H1 (cell line): Measurements from ENCODE around the gene HOXB7. TPM values are rescaled to one million over a fixed set of nuclear protein-coding genes. Genes with fewer than 3 reads are reported as not detected.

Experiments
- CTCF ChIA-PET: fragments of 300-600 bp; sonication (Branson Sonifier 250); formaldehyde crosslinking; loops from one replicate; lab custom pipeline; 2021; ENCODE audit not compliant: partially characterized antibody; lab: Charles Lee
- POLR2A ChIA-PET: fragments of 300-600 bp; sonication (Branson Sonifier 250); formaldehyde crosslinking; loops from one replicate; lab custom pipeline; 2021; ENCODE audit warnings: inconsistent platforms; ENCODE audit not compliant: partially characterized antibody; lab: Charles Lee
- DNase-seq, 2 experiments: peaks; one replicate each; pipeline versions ENCODE4 v3.0.0 to v3.0.0-alpha.2; 2010 to 2022; ENCODE audit warnings: low spot score in 2 of 2, low read depth in 1 of 2, mixed read lengths in 1 of 2
- FAIRE-seq: peaks from 2 replicates; lab custom pipeline; 2011; peaks lifted over from hg19 to GRCh38; lab: Jason Lieb, UNC
- H2AFZ ChIP-seq: 2 replicates; pipeline ENCODE4 v1.8.1; 2012; ENCODE audit warnings: low read length, inconsistent platforms
- H2AK5ac ChIP-seq: 2 replicates; pipeline ENCODE4 v1.6.1; 2013; ENCODE audit warnings: low read depth, low read length
- H2BK120ac ChIP-seq: replicated peaks from 2 replicates; pipeline ENCODE3; 2013; ENCODE audit warnings: low read depth, low read length, inconsistent platforms
- H2BK12ac ChIP-seq: 2 replicates; pipeline ENCODE4 v1.6.1; 2013; ENCODE audit warnings: low read depth, low read length
- H2BK15ac ChIP-seq: 2 replicates; pipeline ENCODE4 v1.6.1; 2013; ENCODE audit warnings: low read length
- H2BK20ac ChIP-seq: 2 replicates; pipeline ENCODE4 v1.6.1; 2013; ENCODE audit warnings: low read length
- H2BK5ac ChIP-seq: 2 replicates; pipeline ENCODE4 v1.6.1; 2013; ENCODE audit warnings: low read depth, low read length
- H3K14ac ChIP-seq: 2 replicates; pipeline ENCODE4 v1.6.1; 2013; ENCODE audit warnings: inconsistent platforms; ENCODE audit not compliant: insufficient read length
- H3K18ac ChIP-seq: 2 replicates; pipeline ENCODE4 v1.6.1; 2013; ENCODE audit warnings: low read length; ENCODE audit errors: extremely low read depth
- H3K23ac ChIP-seq: 2 replicates; pipeline ENCODE4 v1.6.1; 2013; ENCODE audit warnings: inconsistent platforms; ENCODE audit not compliant: insufficient read length
- H3K23me2 ChIP-seq: 2 replicates; pipeline ENCODE4 v1.6.1; 2013; ENCODE audit warnings: low read depth, low read length
- H3K27ac ChIP-seq: 2 replicates; pipeline ENCODE4 v1.6.1; 2011; ENCODE audit warnings: low read depth, low read length, inconsistent platforms
- H3K27me3 ChIP-seq, 4 experiments: replicated peaks in 1 of 4; 1 replicate in 1 of 4; 2 replicates in 3 of 4; pipeline versions ENCODE4 v1.6.1 to v1.8.1; 2011 to 2013; ENCODE audit warnings: low read length in 3 of 4, mild to moderate bottlenecking in 3 of 4, inconsistent platforms in 2 of 4, mixed read lengths in 2 of 4, moderate library complexity in 1 of 4; ENCODE audit not compliant: control insufficient read depth in 3 of 4, insufficient read depth in 3 of 4; ENCODE audit errors: extremely low read depth in 1 of 4
- H3K36me3 ChIP-seq, 4 experiments: 2 replicates each; pipeline versions ENCODE4 v1.6.1 to v1.8.1; 2011 to 2013; ENCODE audit warnings: mild to moderate bottlenecking in 4 of 4, low read length in 3 of 4, moderate library complexity in 2 of 4, control low read depth in 1 of 4, inconsistent platforms in 1 of 4; ENCODE audit not compliant: insufficient read depth in 4 of 4, control insufficient read depth in 2 of 4
- H3K4ac ChIP-seq: replicated peaks from 2 replicates; pipeline ENCODE3; 2013; ENCODE audit warnings: low read length, low read depth, mixed read lengths, inconsistent platforms; ENCODE audit not compliant: insufficient read length
- H3K4me1 ChIP-seq, 4 experiments: replicated peaks in 1 of 4; 1 replicate in 1 of 4; 2 replicates in 3 of 4; pipeline versions ENCODE4 v1.6.1 to v1.8.1; 2011 to 2013; ENCODE audit warnings: low read length in 3 of 4, inconsistent platforms in 2 of 4, mixed read lengths in 1 of 4; ENCODE audit not compliant: insufficient read depth in 4 of 4, control insufficient read depth in 3 of 4
- H3K4me2 ChIP-seq, 2 experiments: 2 replicates each; pipeline versions ENCODE4 v1.6.1 to v1.8.1; 2011 to 2013; ENCODE audit warnings: low read depth in 2 of 2, low read length in 2 of 2, control low read depth in 1 of 2, inconsistent platforms in 1 of 2, mild to moderate bottlenecking in 1 of 2; ENCODE audit not compliant: insufficient read depth in 1 of 2
- H3K4me3 ChIP-seq, 4 experiments: fragments of 200-600, 300-600 bp in 1 of 4; sonication (generic), shearing (Covaris generic), sonication (Bioruptor Twin) in 1 of 4; 2 replicates each; pipeline versions ENCODE4 v1.5.1 to v1.8.1; 2011 to 2016; ENCODE audit warnings: low read length in 4 of 4, low read depth in 3 of 4, control low read depth in 2 of 4, inconsistent platforms in 2 of 4, mild to moderate bottlenecking in 2 of 4, mixed read lengths in 1 of 4, moderate library complexity in 1 of 4; ENCODE audit not compliant: insufficient read depth in 2 of 4; ENCODE audit errors: extremely low read depth in 1 of 4
- H3K56ac ChIP-seq: replicated peaks from 2 replicates; pipeline ENCODE3; 2013; ENCODE audit warnings: low read depth, mild to moderate bottlenecking, mixed read lengths, low read length, inconsistent platforms; ENCODE audit not compliant: insufficient read length
- H3K79me1 ChIP-seq: 2 replicates; pipeline ENCODE4 v1.6.1; 2013; ENCODE audit warnings: low read depth, low read length, control low read depth
- H3K79me2 ChIP-seq, 2 experiments: 2 replicates each; pipeline versions ENCODE4 v1.6.1 to v1.8.1; 2012 to 2013; ENCODE audit warnings: low read length in 2 of 2, mild to moderate bottlenecking in 2 of 2, inconsistent platforms in 1 of 2; ENCODE audit not compliant: insufficient read depth in 2 of 2, control insufficient read depth in 1 of 2
- H3K9ac ChIP-seq, 4 experiments: replicated peaks in 1 of 4; 1 replicate in 1 of 4; 2 replicates in 3 of 4; pipeline versions ENCODE4 v1.6.1 to v1.8.1; 2011 to 2013; ENCODE audit warnings: low read depth in 3 of 4, low read length in 3 of 4, control low read depth in 2 of 4, mild to moderate bottlenecking in 2 of 4, moderate library complexity in 2 of 4, inconsistent platforms in 1 of 4; ENCODE audit errors: extremely low read depth in 1 of 4
- H3K9me3 ChIP-seq, 2 experiments: 2 replicates each; pipeline versions ENCODE4 v1.6.1 to v1.8.1; 2012 to 2013; ENCODE audit warnings: mild to moderate bottlenecking in 2 of 2, moderate library complexity in 2 of 2, control low read depth in 1 of 2, inconsistent platforms in 1 of 2, low read depth in 1 of 2, low read length in 1 of 2, mixed read lengths in 1 of 2; ENCODE audit not compliant: insufficient read depth in 2 of 2
- H4K20me1 ChIP-seq, 2 experiments: replicated peaks in 1 of 2; 2 replicates each; pipeline versions ENCODE3 to v1.8.1; 2011 to 2013; ENCODE audit warnings: inconsistent platforms in 2 of 2, low read length in 2 of 2, mild to moderate bottlenecking in 1 of 2; ENCODE audit not compliant: insufficient read depth in 2 of 2, control insufficient read depth in 1 of 2
- H4K5ac ChIP-seq: 2 replicates; pipeline ENCODE4 v1.6.1; 2013; ENCODE audit warnings: low read length, low read depth, mixed read lengths, inconsistent platforms; ENCODE audit not compliant: insufficient read length
- H4K8ac ChIP-seq: 2 replicates; pipeline ENCODE4 v1.8.0; 2013; ENCODE audit warnings: mild to moderate bottlenecking, moderate library complexity, low read length, inconsistent platforms; ENCODE audit not compliant: insufficient read depth; ENCODE audit errors: extremely low read depth
- H4K91ac ChIP-seq: replicated peaks from 2 replicates; pipeline ENCODE3; 2013; ENCODE audit warnings: low read length, mixed read lengths, inconsistent platforms; ENCODE audit not compliant: insufficient read length
- CBX8 ChIP-seq: fragments of 300-800, 300-1000 bp; sonication (generic); IDR thresholded peaks from 2 replicates; pipeline ENCODE4 v1.7.1; 2016; ENCODE audit warnings: low read depth, low read length, borderline replicate concordance
- CREB1 ChIP-seq: IDR thresholded peaks from 2 replicates; pipeline ENCODE4 v1.6.1; 2012; ENCODE audit warnings: inconsistent platforms
- CTBP2 ChIP-seq: IDR thresholded peaks from 2 replicates; pipeline ENCODE4 v1.7.0; 2011; ENCODE audit warnings: borderline replicate concordance, mild to moderate bottlenecking, moderate library complexity, mixed read lengths, low read length; ENCODE audit not compliant: insufficient read depth, insufficient read length
- CTCF ChIP-seq, 3 experiments: IDR thresholded peaks; 1 replicate in 2 of 3; 2 replicates in 1 of 3; pipeline versions ENCODE4 v1.5.1 to v1.6.1; 2011; ENCODE audit warnings: low read length in 3 of 3, mild to moderate bottlenecking in 3 of 3, inconsistent platforms in 2 of 3, low read depth in 1 of 3, moderate library complexity in 1 of 3; ENCODE audit not compliant: insufficient read depth in 1 of 3; ENCODE audit errors: control extremely low read depth in 1 of 3
- EZH2 ChIP-seq: fragments of 200-600 bp; sonication (generic); IDR thresholded peaks from 2 replicates; pipeline ENCODE4 v1.7.1; 2012; ENCODE audit warnings: low read depth, mild to moderate bottlenecking, moderate library complexity, low read length, inconsistent platforms; ENCODE audit not compliant: severe bottlenecking
- RNF2 ChIP-seq: fragments of 200-900, 300-1000 bp; sonication (generic); IDR thresholded peaks from 2 replicates; pipeline ENCODE4 v1.7.1; 2016; ENCODE audit warnings: borderline replicate concordance, low read depth, mild to moderate bottlenecking, antibody characterized with exemption, low read length; ENCODE audit not compliant: poor library complexity, severe bottlenecking; ENCODE audit errors: missing control alignments
- SUZ12 ChIP-seq: fragments of 200-600 bp; sonication (generic); IDR thresholded peaks from 2 replicates; pipeline ENCODE4 v1.6.1; 2012; ENCODE audit warnings: mild to moderate bottlenecking, inconsistent platforms, low read length, moderate library complexity, mixed read lengths
- TEAD4 ChIP-seq: IDR thresholded peaks from 2 replicates; pipeline ENCODE4 v1.6.1; 2012; ENCODE audit warnings: low read depth, low read length, inconsistent platforms, mixed read lengths
- WGBS, 2 experiments: shearing (Covaris generic) in 1 of 2; methylation state at CpG; one replicate each; pipeline versions ENCODE4 v1.1.6 to v1.1.7; 2013 to 2015; ENCODE audit warnings: low lambda C conversion rate in 2 of 2, mixed read lengths in 2 of 2, inconsistent platforms in 1 of 2, low coverage in 1 of 2, missing lambda C conversion rate in 1 of 2; ENCODE audit not compliant: insufficient replicate concordance in 2 of 2, insufficient coverage in 1 of 2, insufficient read length in 1 of 2; ENCODE audit errors: extremely low coverage in 1 of 2, missing lambda C conversion rate in 1 of 2; 5-methylcytosine and 5-hydroxymethylcytosine counted together
- polyA plus RNA-seq, 7 experiments: library from polyadenylated mRNA; depleted of rRNA in 3 of 7; stranded (reverse) in 5 of 7; unstranded in 2 of 7; fragments of >200 nt in 5 of 7; fragments of 200-250 nt in 2 of 7; gene quantifications; 1 replicate in 5 of 7; 2 replicates in 1 of 7; 4 replicates in 1 of 7; pipeline versions ENCODE4 v1.2.1 to v1.2.3, GENCODE V29; 2011 to 2013; ENCODE audit warnings: missing spikeins in 2 of 7, mixed read lengths in 2 of 7
- total RNA-seq: library from RNA; stranded (reverse); fragmentation: NEBNext Ultra II Directional; extraction: Animal tissue kit (Norgen Biotek cat#: 25700); gene quantifications from 2 replicates; pipeline ENCODE4 v1.2.1, GENCODE V29; 2021

HOXB7 gene
- total and polyA plus RNA-seq, 2 of the 8 experiments (the other 6 are each of a cell fraction or from before 2014, with no cell fraction given): not detected

- Histone ChIP-seq H4K5ac (no peak within 1 kb of the TSS), H2BK20ac (no peak within 1 kb of the TSS), H3K56ac (no peak within 1 kb of the TSS), H3K36me3 (peaks cover 0 to 3% (median 0%) of the 10 kb centered on the region in 4 experiments; a peak in 1 of 8 replicates), H3K9ac (no peak within 1 kb of the TSS), H4K20me1 (peaks cover 32 to 40% of the 10 kb centered on the region in 2 experiments), H3K4ac (no peak within 1 kb of the TSS), H3K23me2 (no peaks in the 10 kb centered on the region; the same call in 1 of the 2 replicates), H2AK5ac (no peak within 1 kb of the TSS), H2BK120ac (no peak within 1 kb of the TSS), H3K23ac (no peak within 1 kb of the TSS), H3K9me3 (no peaks in the 10 kb centered on the region; a peak in 1 of 4 replicates), H3K27ac (no peak within 1 kb of the TSS), H3K4me2 (peak within 1 kb of the TSS in 1 of 2 experiments; percentile 47; a peak in 3 of 4 replicates), H2BK12ac (no peak within 1 kb of the TSS; the same call in 1 of the 2 replicates), H3K79me2 (no peaks in the 10 kb centered on the region), H4K8ac (no peak within 1 kb of the TSS), H2BK5ac (no peak within 1 kb of the TSS), H3K14ac (no peak within 1 kb of the TSS), H3K4me1 (peaks cover 0 to 12% (median 4%) of the 10 kb centered on the region in 4 experiments; a peak in 5 of 7 replicates), H2AFZ (no peak within 1 kb of the TSS), H3K79me1 (no peaks in the 10 kb centered on the region), H3K27me3 (peaks cover 96 to 100% (median 99%) of the 10 kb centered on the region in 4 experiments), H3K4me3 (0 out of 8 replicates have a peak within 1 kb of the TSS, but pooled peaks of 1 of the 4 experiments have one; percentile 15), H2BK15ac (no peak within 1 kb of the TSS), H3K18ac (peak within 1 kb of the TSS; percentile 48; the same call in 1 of the 2 replicates), H4K91ac (no peak within 1 kb of the TSS)
- CTCF ChIA-PET: interaction anchor here (0.6 to 7.0 kb wide), 51 partner anchors 20 to 434 kb away, joined by 3 to 53 read pairs (median 4); partner anchors contain the start of genes HOXB1 and HOXB9
- DNase-seq: no peak
- 11% methylated on average over 48 of the region's 50 CpGs; no CpG with 5 or more reads in 1 of the 2 experiments for WGBS, 2 experiments
- FAIRE-seq: no peak
- POLR2A ChIA-PET: interaction anchor here (1.3 kb wide), 1 partner anchor 260 kb away, joined by 3 read pairs; no protein-coding TSS in a partner anchor
- TF ChIP-seq SUZ12 (peak; percentile 86), CREB1 (no peak), CBX8 (peak; percentile 82; the same call in 1 of the 2 replicates), EZH2 (peak; percentile 80), CTBP2 (no peak), TEAD4 (no peak), CTCF (IDR thresholded peaks at IDR 0.05; ENCODE audit: control extremely low read depth in 1 of 3, insufficient read depth in 1 of 3, low read depth in 1 of 3, low read length in 3 of 3) (no peak), RNF2 (peak; percentile 83)
These were observed 17.5 kb downstream of the HOXB7 start, which contains the start of gene HOXB5 for GRCh38 chr17:48593126-48593829. TSS of gene HOXB5 (minus strand) at chr17:48593779. CDS start at chr17:48593682, 97 bp downstream.
